GM19397 (cell line): ENCODE measurements around the gene CENPP.

Experiments used
- ATAC-seq: cut with Tn5 transposase; IDR thresholded peaks from one replicate; pipeline ENCODE4 v1.9.1; 2021; ENCODE audit warnings: mild to moderate bottlenecking, moderate library complexity; ENCODE audit not compliant: unreplicated experiment

CENPP gene

DNA sequence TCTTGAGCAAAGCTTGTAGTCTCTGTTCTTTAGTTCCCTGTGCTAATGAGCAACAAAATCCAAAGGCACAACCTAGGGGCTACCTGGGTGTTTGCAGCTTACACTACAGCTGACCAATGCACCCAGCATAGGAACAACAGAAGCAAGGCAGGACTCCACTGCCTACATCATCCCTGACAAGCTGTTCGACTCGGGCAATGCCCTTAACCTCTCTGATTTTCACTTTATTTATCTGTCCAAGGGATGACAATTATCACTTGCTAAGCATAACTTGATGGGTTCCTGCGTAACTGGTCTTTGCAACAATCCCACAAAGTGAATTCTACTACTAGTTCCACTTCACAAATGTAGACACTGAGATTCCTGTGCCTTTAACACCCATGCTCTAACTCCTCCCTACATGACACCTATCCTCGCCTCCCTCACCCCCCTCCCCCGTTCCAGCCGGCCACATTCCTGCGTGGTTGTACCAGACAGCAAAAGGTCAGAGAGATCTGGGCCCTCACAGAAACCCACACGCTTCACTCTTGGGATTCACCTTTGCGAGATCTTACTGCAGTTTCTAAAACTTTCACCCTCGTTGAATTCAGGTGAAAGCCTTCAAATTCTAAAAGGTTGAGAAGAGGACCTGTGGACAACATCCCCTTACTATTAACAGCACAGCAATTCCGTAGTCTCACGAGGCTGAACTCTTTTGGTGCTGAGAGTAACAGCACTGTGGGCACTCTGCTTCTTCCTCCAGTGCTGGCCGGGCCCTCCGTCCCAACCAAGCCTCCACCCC lies 343.2 kb downstream of the CENPP start:
- no peak for ATAC-seq

DNA sequence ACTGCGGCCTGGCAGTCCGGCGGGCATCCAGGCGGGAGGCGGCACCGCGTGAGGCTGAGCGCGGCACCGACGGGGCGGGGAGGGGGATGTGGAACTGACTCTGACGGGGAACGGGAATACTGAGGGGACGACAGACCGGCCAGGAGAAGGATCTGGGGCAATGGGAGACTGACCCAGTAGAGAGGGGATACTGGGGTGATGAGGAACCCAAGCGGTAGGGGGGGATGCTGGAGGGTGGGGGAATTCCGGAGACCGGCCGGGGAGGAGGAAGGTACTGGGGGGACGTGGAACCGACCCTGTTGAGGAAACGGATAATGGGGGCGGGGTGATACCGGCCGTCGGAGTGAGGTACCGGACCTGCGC lies 343.8 kb downstream of the CENPP start:
- no peak for ATAC-seq
